Measurements from ENCODE around the gene CCR6.
A peak's percentile ranks its signal among the peaks of the same experiment; 100 is the strongest.
"Not testable (repeated sequence)": the region's sequence is repeated elsewhere in the genome, so short reads cannot be mapped to it uniquely, and the experiment has no call there.

CCR6 gene

DNA sequence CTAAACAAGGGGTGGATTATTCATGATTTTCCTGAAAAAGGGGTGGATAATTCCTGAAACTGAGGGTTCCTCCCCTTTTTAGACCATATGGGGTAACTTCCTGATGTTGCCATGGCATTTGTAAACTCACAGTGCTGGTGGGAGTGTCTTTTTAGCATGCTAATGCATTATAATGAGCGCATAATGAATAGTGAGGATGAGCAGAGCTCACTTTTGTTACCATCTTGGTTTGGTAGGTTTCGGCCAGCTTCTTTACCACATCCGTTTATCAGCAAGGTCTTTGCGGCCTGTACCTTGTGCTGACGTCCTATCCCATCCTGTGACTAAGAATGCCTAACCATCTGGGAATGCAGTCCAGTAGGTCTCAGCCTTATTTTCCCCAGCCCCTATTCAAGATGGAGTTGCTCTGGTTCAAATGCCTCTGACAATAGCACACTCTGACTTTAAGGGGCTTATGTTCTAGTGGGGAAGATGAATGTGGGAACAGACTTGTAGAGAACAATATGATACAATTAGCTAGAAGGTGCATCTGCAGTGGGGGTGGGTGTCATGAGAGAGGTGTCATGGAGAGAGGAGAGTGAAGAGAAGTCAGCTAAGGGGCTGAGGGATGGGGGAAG lies 39.1 kb downstream of the CCR6 start:
- Histone ChIP-seq H3K36me3 (ENCODE audit: low read depth) (no peaks in the 10 kb centered on the region), H3K4me1 (ENCODE audit: insufficient read depth, poor library complexity, severe bottlenecking) (no peaks in the 10 kb centered on the region), H3K9me3 (ENCODE audit: severe bottlenecking) (no peaks in the 10 kb centered on the region), H3K4me3 (ENCODE audit: severe bottlenecking) (no peak overlapping the region), H3K27me3 (ENCODE audit: insufficient read depth, poor library complexity, severe bottlenecking) (peaks cover 4% of the 10 kb centered on the region), H3K27ac (ENCODE audit: poor library complexity, severe bottlenecking) (no peak overlapping the region)
- ATAC-seq (ENCODE audit: low read depth) (0 out of 3 replicates have a peak, but pooled peaks have one; percentile 29), DNase-seq (ENCODE audit: low spot score) (no peak)
- TF ChIP-seq, protein P1, sequence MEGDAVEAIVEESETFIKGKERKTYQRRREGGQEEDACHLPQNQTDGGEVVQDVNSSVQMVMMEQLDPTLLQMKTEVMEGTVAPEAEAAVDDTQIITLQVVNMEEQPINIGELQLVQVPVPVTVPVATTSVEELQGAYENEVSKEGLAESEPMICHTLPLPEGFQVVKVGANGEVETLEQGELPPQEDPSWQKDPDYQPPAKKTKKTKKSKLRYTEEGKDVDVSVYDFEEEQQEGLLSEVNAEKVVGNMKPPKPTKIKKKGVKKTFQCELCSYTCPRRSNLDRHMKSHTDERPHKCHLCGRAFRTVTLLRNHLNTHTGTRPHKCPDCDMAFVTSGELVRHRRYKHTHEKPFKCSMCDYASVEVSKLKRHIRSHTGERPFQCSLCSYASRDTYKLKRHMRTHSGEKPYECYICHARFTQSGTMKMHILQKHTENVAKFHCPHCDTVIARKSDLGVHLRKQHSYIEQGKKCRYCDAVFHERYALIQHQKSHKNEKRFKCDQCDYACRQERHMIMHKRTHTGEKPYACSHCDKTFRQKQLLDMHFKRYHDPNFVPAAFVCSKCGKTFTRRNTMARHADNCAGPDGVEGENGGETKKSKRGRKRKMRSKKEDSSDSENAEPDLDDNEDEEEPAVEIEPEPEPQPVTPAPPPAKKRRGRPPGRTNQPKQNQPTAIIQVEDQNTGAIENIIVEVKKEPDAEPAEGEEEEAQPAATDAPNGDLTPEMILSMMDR (IDR thresholded peaks at IDR 0.05; ENCODE audit: poor library complexity, severe bottlenecking): no peak

DNA sequence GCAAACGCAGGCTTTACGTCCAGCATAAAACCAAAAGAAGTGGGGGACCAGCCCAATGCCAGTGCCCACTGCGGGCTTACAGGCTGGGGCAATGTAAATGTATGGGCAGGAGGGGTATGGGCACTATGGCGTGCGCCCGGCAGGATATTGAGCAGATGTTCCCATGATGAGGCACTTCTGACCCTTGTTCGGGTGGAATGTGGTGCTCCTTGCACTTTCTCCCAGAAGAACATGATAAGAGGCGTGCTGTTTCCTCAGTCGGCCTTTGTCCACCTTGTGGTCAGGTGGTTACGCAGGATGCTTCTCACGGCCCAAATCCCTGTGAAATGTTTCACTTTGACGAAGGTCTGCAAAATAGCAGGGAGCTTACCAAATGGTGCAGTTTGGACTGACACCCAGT lies 39.7 kb downstream of the CCR6 start:
- TF ChIP-seq, protein P1 (IDR thresholded peaks at IDR 0.05; ENCODE audit: poor library complexity, severe bottlenecking): no peak
- no peak for ATAC-seq (ENCODE audit: low read depth)
- DNase-seq (ENCODE audit: low spot score): no peak

DNA sequence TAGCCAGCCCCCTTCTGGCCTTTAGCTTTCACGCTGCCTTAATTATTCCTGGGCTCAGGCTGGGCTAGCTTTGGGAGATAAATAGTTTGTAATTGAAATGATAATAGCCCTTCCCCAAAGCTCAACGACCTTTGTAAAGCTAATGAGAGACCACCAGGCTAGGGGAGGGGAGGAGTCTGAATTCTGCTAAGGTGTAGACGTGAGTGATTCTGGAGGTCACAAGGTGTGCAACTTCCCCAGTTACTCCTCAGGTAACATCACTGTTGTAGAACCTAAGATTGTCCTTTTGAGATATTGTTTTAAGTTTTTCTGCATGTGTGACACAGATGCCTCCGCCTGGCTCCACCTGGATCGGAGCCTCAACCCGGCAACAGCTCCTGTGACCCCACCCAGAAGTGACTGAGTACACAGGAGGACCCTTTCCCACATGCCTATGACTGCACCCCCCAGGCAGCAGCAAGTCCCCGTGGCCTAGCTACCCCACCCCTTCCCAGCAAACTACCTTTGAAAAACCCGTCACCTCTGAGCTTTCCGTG lies 40.6 kb downstream of the CCR6 start:
- ATAC-seq (ENCODE audit: low read depth) (no peak), DNase-seq (ENCODE audit: low spot score) (no peak)
- Histone ChIP-seq H3K9me3 (ENCODE audit: severe bottlenecking) (no peaks in the 10 kb centered on the region), H3K4me1 (ENCODE audit: insufficient read depth, poor library complexity, severe bottlenecking) (no peaks in the 10 kb centered on the region), H3K27ac (ENCODE audit: poor library complexity, severe bottlenecking) (no peak overlapping the region), H3K4me3 (ENCODE audit: severe bottlenecking) (no peak overlapping the region), H3K27me3 (ENCODE audit: insufficient read depth, poor library complexity, severe bottlenecking) (peaks cover 4% of the 10 kb centered on the region), H3K36me3 (ENCODE audit: low read depth) (no peaks in the 10 kb centered on the region)
- TF ChIP-seq, protein P1 (IDR thresholded peaks at IDR 0.05; ENCODE audit: poor library complexity, severe bottlenecking): no peak

More for the DNA sequence above, 39.7 kb downstream of the CCR6 start:
- Histone ChIP-seq H3K4me1 (ENCODE audit: insufficient read depth, poor library complexity, severe bottlenecking) (no peaks in the 10 kb centered on the region), H3K36me3 (ENCODE audit: low read depth) (no peaks in the 10 kb centered on the region), H3K4me3 (ENCODE audit: severe bottlenecking) (no peak overlapping the region), H3K27me3 (ENCODE audit: insufficient read depth, poor library complexity, severe bottlenecking) (peaks cover 4% of the 10 kb centered on the region), H3K27ac (ENCODE audit: poor library complexity, severe bottlenecking) (no peak overlapping the region), H3K9me3 (ENCODE audit: severe bottlenecking) (no peaks in the 10 kb centered on the region)

DNA sequence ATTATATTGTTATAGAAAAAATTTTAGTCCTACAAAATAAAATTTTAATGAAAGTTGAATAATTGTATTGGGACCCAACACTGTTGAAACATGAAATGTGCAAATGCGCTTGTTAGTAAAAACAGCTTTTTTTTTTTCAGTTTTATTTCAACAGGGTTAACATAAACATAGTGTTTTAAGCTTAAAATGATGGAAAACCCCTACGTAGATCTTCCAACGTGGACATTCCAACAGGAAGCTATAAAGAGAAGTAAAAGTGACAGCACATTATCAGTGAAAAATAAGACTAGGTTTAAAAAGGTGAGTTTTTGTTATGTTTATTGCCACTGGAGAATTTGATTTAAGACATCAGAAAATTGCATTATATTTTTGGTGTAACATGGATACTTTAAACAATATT lies 41.4 kb downstream of the CCR6 start:
- TF ChIP-seq, protein P1 (IDR thresholded peaks at IDR 0.05; ENCODE audit: poor library complexity, severe bottlenecking): no peak
- no peak overlapping the region for H3K4me3 ChIP-seq (ENCODE audit: severe bottlenecking)
- DNase-seq (ENCODE audit: low spot score): no peak

DNA sequence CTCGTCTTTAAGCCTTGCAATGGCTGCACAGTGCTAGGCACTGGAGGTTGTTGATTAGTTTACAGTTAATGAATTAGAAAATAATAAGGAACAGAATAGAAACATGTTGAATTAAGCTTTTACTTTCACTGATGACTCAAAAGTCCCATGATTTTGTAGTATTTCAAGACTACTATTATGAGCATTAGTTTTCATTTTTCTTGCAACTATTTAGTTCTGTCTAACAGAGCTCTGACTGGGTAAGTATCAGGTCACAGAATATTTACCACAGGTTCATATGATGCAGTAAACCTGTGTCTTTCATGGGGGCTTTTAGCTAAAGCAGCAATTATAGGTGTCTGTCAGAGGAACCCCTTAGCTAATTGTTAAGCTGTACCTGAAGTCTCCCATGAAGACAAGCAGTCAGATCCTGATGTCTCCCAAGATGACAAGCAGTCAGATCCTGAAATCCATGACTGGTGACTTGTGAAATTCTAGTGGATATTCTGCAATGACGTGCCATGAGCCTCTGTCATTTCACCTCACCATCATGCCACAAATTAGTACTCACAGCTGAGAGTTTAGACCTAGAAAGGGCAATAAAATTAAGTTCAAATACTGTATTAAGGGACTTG lies 43.1 kb downstream of the CCR6 start:
- H3K4me1 ChIP-seq (ENCODE audit: insufficient read depth, poor library complexity, severe bottlenecking): no peaks in the 10 kb centered on the region
- H3K36me3 ChIP-seq (ENCODE audit: low read depth): no peaks in the 10 kb centered on the region
- peaks cover 4% of the 10 kb centered on the region for H3K27me3 ChIP-seq (ENCODE audit: insufficient read depth, poor library complexity, severe bottlenecking)
- no peaks in the 10 kb centered on the region for H3K9me3 ChIP-seq (ENCODE audit: severe bottlenecking)
- no peak overlapping the region for H3K4me3 ChIP-seq (ENCODE audit: severe bottlenecking)
- TF ChIP-seq, protein P1 (IDR thresholded peaks at IDR 0.05; ENCODE audit: poor library complexity, severe bottlenecking): no peak
- H3K27ac ChIP-seq (ENCODE audit: poor library complexity, severe bottlenecking): no peak overlapping the region
- no peak for DNase-seq (ENCODE audit: low spot score)
- no peak for ATAC-seq (ENCODE audit: low read depth)

More for the DNA sequence above, 41.4 kb downstream of the CCR6 start:
- no peaks in the 10 kb centered on the region for H3K36me3 ChIP-seq (ENCODE audit: low read depth)
- no peaks in the 10 kb centered on the region for H3K4me1 ChIP-seq (ENCODE audit: insufficient read depth, poor library complexity, severe bottlenecking)
- H3K9me3 ChIP-seq (ENCODE audit: severe bottlenecking): no peaks in the 10 kb centered on the region
- ATAC-seq (ENCODE audit: low read depth): no peak
- H3K27ac ChIP-seq (ENCODE audit: poor library complexity, severe bottlenecking): no peak overlapping the region
- H3K27me3 ChIP-seq (ENCODE audit: insufficient read depth, poor library complexity, severe bottlenecking): peaks cover 4% of the 10 kb centered on the region

DNA sequence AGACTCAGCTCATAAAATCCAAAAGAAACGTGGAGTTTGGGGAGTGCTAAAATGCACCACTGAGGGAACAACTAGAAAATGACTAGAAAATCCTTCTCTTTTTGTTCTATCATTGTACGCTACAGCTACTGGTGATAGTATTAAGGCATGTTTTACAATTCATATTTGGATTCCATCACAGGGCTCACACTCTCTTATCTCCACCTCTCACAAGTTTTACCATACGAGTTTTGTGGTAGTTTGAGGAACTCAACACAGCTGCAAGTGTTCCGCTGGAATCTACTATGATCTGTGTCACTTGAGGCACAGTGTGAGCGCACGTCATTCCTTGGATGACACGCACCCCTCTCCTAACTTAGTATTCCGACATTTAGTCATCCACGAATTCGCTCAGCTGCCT lies 44.8 kb downstream of the CCR6 start:
- H3K27me3 ChIP-seq (ENCODE audit: insufficient read depth, poor library complexity, severe bottlenecking); H3K27ac ChIP-seq (ENCODE audit: poor library complexity, severe bottlenecking); ATAC-seq (ENCODE audit: low read depth); DNase-seq (ENCODE audit: low spot score); H3K9me3 ChIP-seq (ENCODE audit: severe bottlenecking); H3K36me3 ChIP-seq (ENCODE audit: low read depth); H3K4me3 ChIP-seq (ENCODE audit: severe bottlenecking); H3K4me1 ChIP-seq (ENCODE audit: insufficient read depth, poor library complexity, severe bottlenecking): not testable (repeated sequence)

DNA sequence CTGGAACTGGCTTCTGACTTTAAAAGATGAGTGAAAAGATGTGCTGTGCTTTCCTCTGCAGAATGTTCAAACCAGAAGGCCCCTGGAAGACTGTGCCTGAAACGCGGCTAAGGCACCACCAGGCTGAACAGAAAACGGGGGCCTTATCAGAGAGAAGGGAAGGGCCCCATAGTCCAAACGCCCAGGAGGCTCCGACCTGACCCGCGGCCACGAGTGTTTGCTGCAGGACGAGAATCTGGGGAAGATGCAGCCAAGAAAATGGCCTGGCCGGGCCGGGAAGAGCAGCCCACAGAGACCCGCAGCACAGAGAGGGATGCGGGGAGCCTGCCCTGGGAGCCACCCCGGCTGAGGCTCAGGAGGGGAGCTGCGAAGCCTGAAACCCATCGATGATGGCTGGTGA lies 45.4 kb downstream of the CCR6 start:
- not testable (repeated sequence) for ATAC-seq (ENCODE audit: low read depth); DNase-seq (ENCODE audit: low spot score); H3K4me1 ChIP-seq (ENCODE audit: insufficient read depth, poor library complexity, severe bottlenecking); H3K27ac ChIP-seq (ENCODE audit: poor library complexity, severe bottlenecking); H3K4me3 ChIP-seq (ENCODE audit: severe bottlenecking); H3K27me3 ChIP-seq (ENCODE audit: insufficient read depth, poor library complexity, severe bottlenecking); H3K36me3 ChIP-seq (ENCODE audit: low read depth); H3K9me3 ChIP-seq (ENCODE audit: severe bottlenecking)

Measured in RWPE2 (cell line).